ENCODE results near the gene TMC1. TPM values are rescaled to one million over a fixed set of nuclear protein-coding genes. Genes with fewer than 3 reads are reported as not detected.

Gene TMC1
- total and polyA plus RNA-seq, 10 of the 15 experiments (the other 5 are each of a cell fraction or from before 2014, with no cell fraction given), result 0.06 to 0.94 (median 0.40) TPM; not detected in 1

- Histone ChIP-seq H3K36me3 (ENCODE audit: control insufficient read depth in 2 of 2, insufficient read depth in 2 of 2, low read length in 1 of 2) (no peaks in the 10 kb centered on the region), H3K9me3 (replicated peaks; ENCODE audit: control insufficient read depth, insufficient read depth, low read length) (no peaks in the 10 kb centered on the region), H3K27ac (ENCODE audit: control insufficient read depth, insufficient read depth) (no peak overlapping the region), H3K4me2 (ENCODE audit: control insufficient read depth, insufficient read depth) (no peak overlapping the region), H3K9ac (ENCODE audit: control insufficient read depth, insufficient read depth, low read length) (no peak overlapping the region), H4K20me1 (ENCODE audit: control insufficient read depth, insufficient read depth) (no peaks in the 10 kb centered on the region), H3K79me2 (ENCODE audit: control insufficient read depth, insufficient read depth, low read length) (no peaks in the 10 kb centered on the region), H3K27me3 (replicated peaks in 1 of 2; ENCODE audit: control insufficient read depth in 2 of 2, insufficient read depth in 2 of 2, low read length in 1 of 2) (no peaks in the 10 kb centered on the region), H3K4me3 (no peak overlapping the region), H2AFZ (ENCODE audit: control insufficient read depth, low read depth, low read length) (no peak overlapping the region), H3K4me1 (ENCODE audit: control insufficient read depth, insufficient read depth, low read length) (no peaks in the 10 kb centered on the region)
- DNase-seq (ENCODE audit: low read depth, low spot score) (no peak), FAIRE-seq (no peak), ATAC-seq (no peak)
- ChIA-PET CTCF (no interaction called here), POLR2A (no interaction called here), RAD21 (ENCODE audit: unreplicated experiment) (no interaction called here), SMC1A (ENCODE audit: uncharacterized antibody, unreplicated experiment) (interaction anchor here (1.0 kb wide), 1 partner anchor 12 kb away, joined by 3 read pairs; no protein-coding TSS in a partner anchor)
- intact Hi-C loops (cut with micrococcal nuclease; ENCODE audit: unreplicated experiment), result no loop called here
- in situ Hi-C loops (cut with MboI), result no loop called here
- TF ChIP-seq ZNF24 (IDR thresholded peaks at IDR 0.05) (peak; percentile 10; the same call in 1 of the 2 replicates), ZBTB40 (IDR thresholded peaks at IDR 0.05; ENCODE audit: borderline replicate concordance) (no peak)
- no TSS peak for BruUV-seq (replicated peaks)
Measured at GRCh38 chr9:72687331-72687730, 165.9 kb downstream of the TMC1 start.

- no peaks in the 10 kb centered on the region for H4K20me1 ChIP-seq (ENCODE audit: control insufficient read depth, insufficient read depth)
- ChIA-PET SMC1A (ENCODE audit: uncharacterized antibody, unreplicated experiment) (no interaction called here), CTCF (no interaction called here), POLR2A (no interaction called here), RAD21 (ENCODE audit: unreplicated experiment) (no interaction called here)
- no peaks in the 10 kb centered on the region for H3K27me3 ChIP-seq (replicated peaks in 1 of 2; ENCODE audit: control insufficient read depth in 2 of 2, insufficient read depth in 2 of 2, low read length in 1 of 2)
- H3K9ac ChIP-seq (ENCODE audit: control insufficient read depth, insufficient read depth, low read length), result no peak overlapping the region
- no peaks in the 10 kb centered on the region for H3K4me1 ChIP-seq (ENCODE audit: control insufficient read depth, insufficient read depth, low read length)
- in situ Hi-C loops (cut with MboI), result no loop called here
- H3K79me2 ChIP-seq (ENCODE audit: control insufficient read depth, insufficient read depth, low read length), result no peaks in the 10 kb centered on the region
- no peak for DNase-seq (ENCODE audit: low read depth, low spot score)
- no peak for ATAC-seq
- no peak for FAIRE-seq
- intact Hi-C loops (cut with micrococcal nuclease; ENCODE audit: unreplicated experiment), result no loop called here
- no peaks in the 10 kb centered on the region for H3K36me3 ChIP-seq (ENCODE audit: control insufficient read depth in 2 of 2, insufficient read depth in 2 of 2, low read length in 1 of 2)
- no peak overlapping the region for H3K27ac ChIP-seq (ENCODE audit: control insufficient read depth, insufficient read depth)
- no peaks in the 10 kb centered on the region for H3K9me3 ChIP-seq (replicated peaks; ENCODE audit: control insufficient read depth, insufficient read depth, low read length)
- BruUV-seq (replicated peaks), result no TSS peak
- H3K4me3 ChIP-seq, result no peak overlapping the region
- no peak overlapping the region for H2AFZ ChIP-seq (ENCODE audit: control insufficient read depth, low read depth, low read length)
- H3K4me2 ChIP-seq (ENCODE audit: control insufficient read depth, insufficient read depth), result no peak overlapping the region
- TF ChIP-seq BCL3 (IDR thresholded peaks at IDR 0.05; ENCODE audit: borderline replicate concordance, insufficient read depth, low read depth, low read length, poor library complexity, severe bottlenecking), result no peak
- TF ChIP-seq PAX5 (IDR thresholded peaks at IDR 0.05; ENCODE audit: borderline replicate concordance, low read depth, low read length), result no peak
- TF ChIP-seq EGR1 (IDR thresholded peaks at IDR 0.05; ENCODE audit: borderline replicate concordance in 1 of 2, low read depth in 2 of 2, low read length in 2 of 2), result no peak
- TF ChIP-seq MLLT1 (IDR thresholded peaks at IDR 0.05), result no peak
- TF ChIP-seq SREBF2 (IDR thresholded peaks at IDR 0.05; ENCODE audit: low read length), result no peak
- TF ChIP-seq ZNF24 (IDR thresholded peaks at IDR 0.05), result no peak
Measured at GRCh38 chr9:72691671-72692070, 170.3 kb downstream of the TMC1 start.

Data from GM12878 (cell line).